Fibroblast of skin of left quadriceps (primary cell): ENCODE measurements around the gene ZNF283.

Source experiments
- DNase-seq, 2 experiments: peaks; one replicate each; pipeline ENCODE4 v3.0.0-alpha.2; 2013; ENCODE audit warnings: low read depth in 2 of 2

ZNF283 gene

DNA sequence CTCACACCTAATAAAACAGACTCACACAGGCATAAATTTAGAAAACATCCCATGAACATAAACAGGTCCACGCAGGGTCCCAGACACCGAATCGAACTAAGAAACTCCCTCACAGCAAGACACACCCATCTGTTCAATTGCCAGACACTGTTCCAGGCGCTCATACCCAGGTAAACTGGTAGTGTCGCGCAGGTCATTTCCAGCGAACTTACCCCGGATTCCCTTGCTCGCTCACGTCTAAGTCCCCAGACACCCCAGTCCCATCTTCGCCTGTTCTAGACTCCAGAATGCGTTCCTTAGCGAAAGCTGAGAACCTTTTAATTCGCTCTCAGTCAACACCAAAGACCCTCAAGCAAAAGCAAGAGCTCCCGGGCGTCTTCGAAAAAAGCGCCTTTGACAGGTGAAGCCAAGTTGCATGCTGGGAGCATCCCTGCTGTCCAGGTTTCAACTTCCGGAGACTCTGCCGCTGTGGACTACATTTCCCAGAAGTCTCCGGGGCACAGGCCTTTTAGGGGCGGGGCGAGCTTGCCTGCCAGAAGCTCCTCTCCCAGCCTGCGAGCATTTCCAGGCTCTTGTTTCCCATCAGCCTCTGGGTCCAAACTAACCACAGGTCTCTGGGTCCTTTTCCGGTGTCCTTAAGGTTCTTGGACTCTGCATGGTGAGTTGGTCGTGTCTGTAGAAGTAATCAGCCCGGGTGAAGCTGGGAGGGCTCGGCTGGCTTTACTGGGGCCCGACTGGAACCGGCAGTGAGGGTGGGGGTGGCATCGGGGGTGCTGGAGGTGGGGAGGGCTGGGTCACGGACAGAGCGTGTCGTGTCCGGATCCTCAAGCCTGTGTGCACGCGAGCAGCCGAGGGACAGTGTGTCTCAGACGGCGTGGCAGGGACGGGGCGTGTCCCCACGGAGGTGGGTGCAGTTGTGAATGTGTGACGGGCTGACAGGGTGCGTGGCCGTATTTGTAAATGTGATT is at the start of gene ZNF283:
TSS of gene ZNF283 (plus strand) at position 535 of the 968 bp plus-strand sequence. CDS start 6,184 bp downstream, outside the sequence.
- peak; percentile 69 to 70 for DNase-seq

DNA sequence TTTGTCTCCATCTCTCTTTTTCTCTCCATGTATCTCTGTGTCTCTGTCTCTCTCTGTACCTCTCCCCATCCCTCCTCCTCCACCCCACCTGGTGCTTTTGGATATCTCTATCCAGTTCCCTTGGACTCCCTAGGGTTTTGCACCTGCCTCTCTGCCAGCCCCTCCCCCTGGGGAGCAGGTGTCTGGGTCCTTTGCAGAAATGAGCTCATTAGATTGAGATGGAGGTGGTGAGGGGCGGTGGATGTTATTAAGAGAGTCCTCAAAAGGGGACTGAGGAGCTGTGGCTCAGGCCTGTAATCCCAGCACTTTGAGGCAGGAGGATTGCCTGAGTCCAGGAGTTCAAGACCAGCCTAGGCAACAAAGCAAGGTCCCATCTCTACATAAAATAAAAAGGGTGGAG is 48.5 kb upstream of the ZNF283 start:
- no peak for DNase-seq

DNA sequence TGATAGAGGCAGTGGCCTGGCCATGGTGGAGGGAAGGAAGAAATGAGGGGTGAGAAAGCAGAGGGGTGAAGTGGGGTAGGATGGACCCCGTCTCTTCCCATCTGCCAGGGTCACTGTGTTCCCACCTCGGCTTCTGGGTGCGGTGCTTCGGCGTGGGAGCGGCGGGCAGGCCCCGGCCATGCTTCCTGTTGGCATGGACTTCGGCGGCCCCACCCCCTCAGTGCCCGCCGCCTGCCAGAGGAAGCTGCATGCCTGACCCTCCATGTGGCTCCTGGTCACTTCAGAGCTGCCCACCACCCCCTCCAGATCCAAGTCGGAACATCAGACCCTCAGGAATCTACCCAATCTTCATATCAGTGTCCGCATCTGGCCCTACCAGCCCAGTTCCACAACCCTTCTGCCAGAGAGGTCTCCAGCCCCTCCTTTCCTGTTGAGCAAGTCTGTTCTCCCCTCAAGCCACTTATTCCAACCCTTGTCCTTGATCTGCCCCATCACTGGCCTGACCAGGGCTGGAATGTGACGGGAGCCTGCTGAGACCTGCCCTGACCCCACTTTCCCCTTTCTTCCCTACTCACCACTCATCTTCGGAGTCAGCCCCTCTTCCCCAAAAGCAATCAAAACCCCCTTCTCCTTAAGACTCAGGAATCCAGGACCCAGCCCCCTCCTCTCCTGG is 47.8 kb upstream of the ZNF283 start:
- no peak for DNase-seq

DNA sequence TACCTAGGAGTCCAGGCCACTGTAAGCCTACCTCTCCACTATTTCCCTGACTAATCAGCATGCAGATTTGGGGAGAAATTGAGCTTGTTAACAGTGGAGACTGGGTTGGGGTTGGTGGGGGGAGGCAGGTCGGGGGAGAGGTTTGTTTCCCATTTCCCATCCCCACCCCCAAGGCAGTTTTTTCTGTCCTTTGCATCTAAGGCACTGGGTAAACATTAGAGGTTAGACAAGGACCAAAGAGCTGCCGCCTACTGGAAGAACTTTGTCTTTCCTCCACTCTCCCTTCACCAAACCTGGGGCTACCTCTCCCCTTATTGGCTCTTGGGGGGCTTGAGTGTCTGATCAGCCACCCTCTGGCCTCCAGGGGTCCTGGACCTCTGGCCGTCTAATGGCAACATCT is 47.3 kb upstream of the ZNF283 start:
- DNase-seq, result no peak

DNA sequence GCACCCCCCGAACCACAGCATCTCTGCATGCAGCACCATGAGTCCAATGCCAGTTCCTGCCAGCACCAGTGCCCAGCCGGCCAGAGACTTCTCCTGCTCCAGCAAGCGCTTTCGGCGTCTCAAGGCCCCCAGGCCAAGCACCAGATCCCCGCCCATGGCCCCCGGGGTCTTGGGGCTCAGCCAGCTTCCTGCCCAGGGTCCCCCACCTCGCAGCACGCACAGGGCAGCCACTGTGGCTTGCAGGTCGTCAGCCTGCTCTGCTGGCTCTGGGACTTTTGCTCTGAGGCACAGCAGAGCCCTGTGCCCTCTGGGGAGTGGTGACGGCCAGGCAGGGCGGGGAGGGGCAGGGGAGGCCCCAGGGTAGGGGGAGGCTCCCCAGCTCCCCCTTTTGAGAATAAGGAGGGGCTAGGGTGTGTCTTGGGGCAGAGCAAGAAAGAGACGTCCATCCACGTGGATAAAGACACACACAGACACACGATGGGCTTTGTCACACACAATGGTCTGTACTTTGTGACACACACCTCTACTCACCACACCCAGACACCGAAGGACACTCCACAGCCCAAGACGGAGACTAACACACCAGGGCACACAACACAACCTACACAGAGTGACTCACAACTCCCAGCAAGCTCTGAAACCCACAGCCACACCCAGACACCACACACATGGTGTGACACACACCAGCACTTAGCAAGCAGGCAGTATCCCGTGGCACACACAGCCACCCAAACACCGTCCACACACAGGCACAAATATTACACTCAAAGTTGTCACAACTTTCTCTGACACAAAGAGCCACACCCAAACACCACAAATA is 46.2 kb upstream of the ZNF283 start, which contains the start of gene KCNN4:
TSS of gene KCNN4 (minus strand) at position 268 of the 820 bp plus-strand sequence. CDS start at position 156, 112 bp downstream.
- no peak for DNase-seq

DNA sequence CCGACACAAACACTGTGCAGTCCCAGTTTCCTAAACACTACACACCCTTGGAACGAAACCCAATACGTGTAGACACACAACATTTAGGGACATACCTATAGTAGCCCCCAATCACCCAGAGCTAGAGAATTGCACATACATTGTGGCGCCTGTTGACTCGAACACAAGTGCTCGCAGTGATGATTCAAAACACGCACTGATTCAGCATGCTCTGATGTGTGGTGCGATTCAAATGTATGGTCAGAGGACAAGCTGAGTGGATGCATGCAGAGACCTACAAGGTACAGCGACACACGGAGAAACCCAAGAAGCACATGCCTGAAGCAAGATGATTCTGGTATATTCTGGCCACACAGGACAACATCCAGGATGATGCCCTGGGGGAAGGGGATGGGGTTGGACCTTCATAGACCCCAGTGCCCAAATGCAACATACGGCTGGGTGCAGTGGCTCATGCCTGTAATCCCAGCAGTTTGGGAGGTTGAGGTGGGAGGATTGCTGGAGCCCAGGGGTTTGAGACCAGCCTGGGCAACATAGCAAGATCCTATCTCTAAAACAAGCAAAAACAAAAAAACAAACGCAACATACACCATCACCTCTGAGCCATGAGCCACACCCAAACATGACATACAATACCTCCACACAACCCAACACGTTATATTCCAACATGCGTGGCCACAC is 45.4 kb upstream of the ZNF283 start:
- no peak for DNase-seq

DNA sequence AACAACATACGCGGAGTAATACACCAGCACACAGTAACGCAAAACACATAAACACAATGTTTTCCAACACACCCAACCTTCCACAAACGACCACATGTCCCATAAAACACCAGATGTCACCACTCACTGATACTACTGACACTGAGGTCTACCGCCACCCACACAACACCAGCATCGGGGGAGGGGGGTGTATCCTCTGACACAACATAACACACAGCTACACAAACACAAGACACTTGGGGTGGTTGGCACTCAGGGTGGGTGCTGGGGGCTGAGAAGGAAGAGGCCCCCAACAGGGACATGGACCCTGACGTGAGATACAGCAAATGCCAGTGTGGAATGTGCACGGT is 44.8 kb upstream of the ZNF283 start:
- DNase-seq, result no peak

DNA sequence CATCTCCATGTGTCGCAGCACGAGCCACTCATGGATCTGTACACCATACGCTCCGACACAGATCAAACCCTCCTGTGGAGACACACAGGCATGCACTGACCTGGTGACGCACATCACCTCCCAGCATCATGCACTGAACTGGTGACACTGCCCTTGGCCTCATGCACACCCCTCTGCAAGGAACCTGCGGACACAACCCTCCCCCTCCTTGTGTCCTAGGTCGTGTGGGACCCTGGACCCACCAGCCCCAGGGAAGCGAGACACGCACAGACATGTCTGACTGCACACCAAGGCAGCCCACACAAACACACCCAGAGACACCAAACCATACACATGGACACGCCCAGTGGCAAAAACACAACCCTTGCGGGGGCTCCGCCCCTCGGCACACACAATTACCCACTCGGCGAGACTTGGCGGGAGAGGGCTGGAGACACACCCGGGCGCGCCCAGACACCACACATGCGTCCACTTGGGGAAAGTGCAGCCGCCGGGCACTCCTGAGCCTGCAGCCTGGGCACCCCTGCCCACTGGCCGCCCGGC is 44.4 kb upstream of the ZNF283 start:
- DNase-seq, result no peak

DNA sequence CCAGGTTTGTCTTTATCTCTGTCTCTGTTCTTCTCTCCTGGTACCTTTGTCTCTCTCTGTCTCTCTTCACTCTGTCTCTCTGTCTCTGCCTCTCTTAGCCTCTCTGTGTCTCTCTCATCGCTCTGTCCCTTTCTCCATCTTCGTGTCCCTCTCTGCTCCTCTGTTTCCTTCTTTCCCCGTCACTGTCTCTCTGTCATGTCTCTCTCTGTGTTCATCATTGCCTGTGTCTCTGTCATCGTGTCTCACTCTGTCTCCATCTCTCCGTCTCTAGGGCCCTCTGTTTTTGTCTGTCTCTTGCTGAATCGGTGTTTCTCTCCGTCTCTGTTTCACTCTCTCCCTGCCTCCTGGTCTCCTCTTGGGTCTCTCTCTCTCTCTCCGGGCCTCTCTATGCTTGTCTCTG is 43.5 kb upstream of the ZNF283 start:
- no peak for DNase-seq

DNA sequence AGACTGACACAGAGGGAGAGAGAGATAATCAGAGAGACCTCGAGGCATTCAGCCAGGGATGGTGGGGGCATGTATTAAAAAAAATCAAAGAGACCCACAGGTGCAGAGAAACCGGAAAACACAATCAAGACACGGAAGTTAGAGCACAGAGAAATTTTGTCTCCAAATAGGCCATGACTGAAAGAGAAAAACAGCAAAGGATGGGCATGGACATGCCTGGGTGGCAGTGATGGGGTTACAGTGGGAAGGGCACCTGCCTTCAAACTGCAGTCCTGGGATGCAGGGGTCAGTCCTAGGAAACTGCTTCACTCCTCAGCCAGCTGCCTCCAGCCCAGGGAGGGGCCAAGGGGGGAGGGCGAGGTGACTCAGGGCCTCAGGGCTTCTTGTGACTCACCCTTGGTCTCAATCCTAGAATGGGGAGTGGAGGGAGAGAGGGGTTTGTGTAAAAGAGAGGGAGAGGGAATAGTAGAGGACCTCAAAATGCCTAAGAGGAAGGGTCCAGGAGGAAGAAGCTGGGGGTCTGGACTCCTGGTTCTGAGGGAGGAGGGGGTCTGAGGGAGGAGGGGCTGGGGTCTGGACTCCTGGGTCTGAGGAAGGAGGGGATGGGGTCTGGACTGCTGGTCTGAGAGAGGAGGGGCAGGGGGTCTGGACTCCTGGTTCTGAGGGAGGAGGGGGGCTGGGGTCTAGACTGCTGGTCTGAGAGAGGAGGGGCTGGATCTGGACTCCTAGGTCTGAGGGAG is 42.7 kb upstream of the ZNF283 start:
- peak; percentile 41 to 42 for DNase-seq

DNA sequence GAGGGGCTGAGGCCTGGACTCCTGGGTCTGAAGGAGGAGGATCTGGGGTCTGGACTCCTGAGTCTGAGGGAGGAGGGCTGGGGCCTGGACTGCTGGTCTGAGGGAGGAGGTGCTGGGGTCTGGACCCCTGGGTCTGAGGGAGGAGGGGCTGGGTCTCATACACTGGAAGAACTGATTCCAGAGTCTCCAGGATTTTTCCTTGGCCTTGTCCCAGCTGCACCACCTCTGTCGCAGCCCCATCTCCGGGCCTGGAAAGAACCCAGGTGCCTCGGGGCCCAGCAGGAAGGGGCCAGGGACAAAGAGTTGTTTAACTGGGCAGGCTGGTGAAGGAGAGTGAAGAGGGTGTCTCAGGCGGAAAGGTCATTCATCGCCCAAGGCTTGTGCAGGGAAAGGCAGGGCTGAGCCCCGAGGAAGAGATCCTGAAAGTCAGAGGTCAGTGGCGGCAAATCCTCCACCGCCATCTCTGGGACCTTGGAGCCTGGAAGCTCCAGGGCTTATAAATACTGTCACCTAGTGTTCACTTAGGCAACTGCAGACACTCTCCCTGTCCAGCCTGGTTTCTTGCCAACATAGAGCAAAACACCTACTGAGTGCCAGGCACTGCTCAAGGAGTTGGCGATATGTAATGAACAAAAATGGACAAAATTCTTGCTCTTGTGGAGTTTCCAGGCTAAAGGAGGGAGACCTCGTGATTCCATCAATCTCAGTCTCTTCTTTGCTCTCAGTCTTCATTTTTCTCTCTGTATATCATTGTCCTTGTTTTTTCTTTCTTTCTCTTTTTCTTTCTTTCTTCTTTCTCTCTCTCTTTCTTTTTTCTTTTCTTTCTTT is 41.9 kb upstream of the ZNF283 start:
- DNase-seq, result peak in 1 of 2 experiments; percentile 29

DNA sequence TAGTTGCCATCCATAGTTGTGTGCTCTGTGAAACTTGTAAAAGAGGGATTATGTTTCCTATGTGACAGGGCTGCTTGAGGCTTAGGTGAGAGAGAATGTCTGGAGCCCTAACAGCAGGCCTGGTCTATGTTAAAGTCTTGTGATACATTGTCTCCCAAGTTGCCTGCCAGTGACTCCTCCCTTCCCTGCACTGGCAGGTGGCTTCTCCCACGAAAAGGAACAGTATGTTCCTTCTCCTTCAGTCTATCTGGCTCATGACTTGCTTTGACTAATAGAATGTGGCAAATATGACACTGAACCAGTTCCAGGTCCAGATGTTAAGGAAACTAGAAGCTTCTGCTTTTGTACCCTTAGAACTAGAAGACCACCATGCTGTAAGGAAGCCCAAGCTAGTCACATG is 40.5 kb upstream of the ZNF283 start:
- DNase-seq, result no peak

DNA sequence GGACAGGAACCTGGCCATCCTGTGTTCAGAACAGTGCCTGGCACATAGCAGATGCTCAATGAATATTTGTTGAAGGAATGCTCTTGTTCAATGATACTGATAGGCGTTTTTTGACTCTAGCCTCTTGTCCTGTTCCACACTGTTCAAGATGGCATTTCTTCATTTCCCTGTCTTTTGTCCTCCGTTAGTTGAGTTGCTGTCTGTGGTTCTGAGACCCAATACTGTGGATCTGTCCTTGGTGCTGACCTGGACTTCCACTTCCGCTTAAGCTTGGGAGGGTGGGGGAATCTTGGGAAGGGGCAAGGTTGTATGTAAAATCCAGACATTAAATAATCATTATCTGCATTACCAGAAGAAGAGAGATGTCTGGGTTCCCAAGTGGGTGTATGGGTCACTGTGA is 38.1 kb upstream of the ZNF283 start:
- no peak for DNase-seq

DNA sequence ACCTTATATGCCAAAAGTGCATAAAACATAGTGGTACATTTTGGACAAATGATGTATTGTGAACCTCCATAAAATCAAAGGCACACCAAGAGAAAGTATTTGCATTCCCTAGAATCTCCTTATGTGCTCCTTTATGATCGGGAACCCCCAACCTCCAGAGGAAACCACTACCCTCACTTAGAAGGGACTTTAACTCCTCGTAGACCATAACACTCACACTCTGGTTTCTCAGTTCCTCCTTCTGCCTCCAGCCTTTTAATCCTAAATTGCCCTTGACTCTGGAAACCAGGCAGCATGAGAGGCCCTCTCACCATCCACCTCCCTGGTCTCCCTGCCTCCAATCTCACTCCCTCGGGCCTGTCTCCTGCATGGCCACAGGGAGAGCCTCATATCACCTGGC is 36.5 kb upstream of the ZNF283 start:
- no peak for DNase-seq

DNA sequence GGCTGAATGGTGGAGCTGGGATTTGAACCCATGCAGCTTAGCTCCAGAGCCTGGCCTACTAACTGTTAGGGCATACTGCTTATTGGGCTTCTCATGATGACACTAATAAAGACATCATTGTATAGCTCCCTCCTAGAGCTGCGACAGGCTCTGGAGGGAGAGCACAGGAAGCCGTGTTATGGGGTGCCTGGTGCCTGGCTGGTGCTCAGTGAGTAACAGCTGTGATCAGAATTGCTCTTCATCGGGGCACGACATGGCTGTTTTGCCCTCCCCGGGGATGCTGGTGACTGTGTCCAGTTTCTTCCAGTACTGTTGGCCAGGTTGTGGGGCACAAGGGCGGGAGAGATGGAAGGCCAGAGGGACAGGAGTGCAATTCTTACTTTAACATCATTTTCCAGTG is 30.0 kb upstream of the ZNF283 start:
- no peak for DNase-seq

DNA sequence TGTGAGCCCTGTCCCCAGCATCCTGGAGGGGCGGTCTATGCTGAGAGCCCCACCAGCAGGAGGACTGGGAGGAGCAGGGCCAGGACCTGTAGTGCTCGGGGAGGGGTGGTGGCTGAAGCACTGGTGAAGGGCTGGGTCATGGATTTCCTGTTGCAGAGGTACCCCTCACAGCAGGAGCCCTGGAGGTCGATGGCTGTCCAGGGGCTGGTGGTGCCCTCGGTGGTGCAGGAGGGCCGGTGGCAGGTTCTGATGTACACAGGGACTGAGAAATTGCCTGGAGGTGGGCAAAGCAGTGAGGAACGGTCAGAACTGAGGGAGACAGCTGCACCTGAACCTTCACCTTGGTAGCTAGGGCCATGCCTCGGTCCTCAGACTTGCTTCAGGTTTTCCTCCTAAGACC is 29.6 kb upstream of the ZNF283 start:
- no peak for DNase-seq

DNA sequence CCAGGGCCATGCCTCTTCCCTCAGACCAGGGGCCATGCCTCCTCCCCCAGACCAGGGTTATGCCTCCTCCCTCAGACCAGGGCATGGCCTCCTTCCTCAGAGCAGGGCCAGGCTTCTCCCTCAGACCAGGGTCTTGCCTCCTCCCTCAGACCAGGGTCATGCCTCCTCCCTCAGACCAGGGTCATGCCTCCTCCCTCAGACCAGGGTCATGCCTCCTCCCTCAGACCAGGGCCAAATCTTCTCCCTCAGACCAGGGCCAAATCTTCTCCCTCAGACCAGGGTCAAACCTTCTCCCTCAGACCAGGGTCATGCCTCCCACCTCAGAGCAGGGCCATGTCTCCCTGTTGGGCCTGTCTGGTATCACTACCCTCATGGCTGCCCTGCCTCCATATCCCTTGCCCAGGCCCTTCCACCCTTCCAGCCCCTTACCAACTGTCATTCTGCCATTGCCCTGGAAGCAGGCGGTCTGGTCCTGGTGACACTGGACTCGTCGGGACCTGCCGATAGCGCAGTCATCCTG is 29.0 kb upstream of the ZNF283 start:
- DNase-seq, result no peak

DNA sequence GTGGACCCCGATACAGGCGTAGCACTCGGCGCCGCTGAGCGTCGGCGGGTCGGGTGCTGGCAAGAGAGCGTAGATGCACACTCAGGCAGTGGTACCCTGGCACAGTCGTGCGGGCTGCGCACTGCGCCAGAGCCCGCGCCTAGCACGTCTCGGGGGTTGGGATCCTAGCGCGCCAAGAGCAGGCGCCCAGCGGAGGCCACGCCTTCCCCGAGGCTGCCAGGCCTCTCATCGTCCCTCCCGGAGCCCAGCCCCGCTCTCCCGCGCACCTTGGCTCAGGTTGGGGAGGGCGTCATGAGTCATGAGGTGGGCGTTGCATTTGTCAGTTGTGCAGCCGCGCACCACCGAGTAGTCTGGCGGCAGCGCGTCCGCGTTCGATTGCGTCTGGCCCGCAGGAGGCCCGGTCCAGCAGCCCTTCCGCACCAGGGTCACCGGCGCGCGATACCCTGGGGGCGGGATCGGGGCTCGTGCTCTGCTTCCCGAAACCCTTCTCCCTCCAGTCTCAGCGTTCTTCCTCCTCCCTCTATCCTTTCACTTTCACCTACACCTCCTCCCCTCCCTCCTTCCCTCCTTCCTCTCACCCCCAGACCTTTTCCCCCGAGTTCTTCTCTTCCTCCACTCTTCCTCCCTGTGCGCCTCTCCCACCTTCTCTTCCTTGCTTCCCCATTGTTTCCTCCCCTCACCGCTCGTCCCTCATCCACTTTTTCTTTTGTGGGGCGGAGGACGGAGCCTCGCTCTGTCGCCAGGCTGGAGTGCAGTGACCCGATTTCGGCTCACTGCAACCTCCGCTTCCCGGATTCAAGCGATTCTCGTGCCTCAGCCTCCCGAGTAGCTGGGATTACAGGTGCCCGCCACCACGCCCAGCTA is 28.3 kb upstream of the ZNF283 start:
- no peak for DNase-seq
